Measurements from ENCODE around the gene XPR1. TPM values are rescaled to one million over a fixed set of nuclear protein-coding genes. Genes with fewer than 3 reads are reported as not detected.

XPR1 gene
- total RNA-seq, 1 experiment from 2014 or later, result 36.1 TPM

DNA sequence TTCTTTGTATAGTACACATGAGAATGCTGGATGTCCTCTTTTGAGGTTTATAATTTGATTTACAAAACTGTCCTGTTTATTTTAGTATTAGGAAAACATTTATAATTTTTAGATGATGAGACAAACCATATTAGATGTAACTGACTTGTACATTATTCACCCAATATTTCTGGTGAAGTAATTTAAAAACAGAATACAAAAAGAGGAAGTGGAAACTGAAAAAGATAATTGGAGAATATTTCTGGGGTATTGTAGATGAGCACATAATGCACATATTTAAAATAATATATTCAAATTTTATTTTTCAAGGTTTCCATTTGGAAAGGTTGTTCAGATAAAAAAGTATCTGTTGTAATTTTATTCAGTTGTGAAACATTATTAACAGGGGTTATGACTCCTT lies 40.7 kb downstream of the XPR1 start:
- TF ChIP-seq POLR2AphosphoS5 (IDR thresholded peaks at IDR 0.05; ENCODE audit: low read depth, low read length), result no peak
- TF ChIP-seq, protein P1, sequence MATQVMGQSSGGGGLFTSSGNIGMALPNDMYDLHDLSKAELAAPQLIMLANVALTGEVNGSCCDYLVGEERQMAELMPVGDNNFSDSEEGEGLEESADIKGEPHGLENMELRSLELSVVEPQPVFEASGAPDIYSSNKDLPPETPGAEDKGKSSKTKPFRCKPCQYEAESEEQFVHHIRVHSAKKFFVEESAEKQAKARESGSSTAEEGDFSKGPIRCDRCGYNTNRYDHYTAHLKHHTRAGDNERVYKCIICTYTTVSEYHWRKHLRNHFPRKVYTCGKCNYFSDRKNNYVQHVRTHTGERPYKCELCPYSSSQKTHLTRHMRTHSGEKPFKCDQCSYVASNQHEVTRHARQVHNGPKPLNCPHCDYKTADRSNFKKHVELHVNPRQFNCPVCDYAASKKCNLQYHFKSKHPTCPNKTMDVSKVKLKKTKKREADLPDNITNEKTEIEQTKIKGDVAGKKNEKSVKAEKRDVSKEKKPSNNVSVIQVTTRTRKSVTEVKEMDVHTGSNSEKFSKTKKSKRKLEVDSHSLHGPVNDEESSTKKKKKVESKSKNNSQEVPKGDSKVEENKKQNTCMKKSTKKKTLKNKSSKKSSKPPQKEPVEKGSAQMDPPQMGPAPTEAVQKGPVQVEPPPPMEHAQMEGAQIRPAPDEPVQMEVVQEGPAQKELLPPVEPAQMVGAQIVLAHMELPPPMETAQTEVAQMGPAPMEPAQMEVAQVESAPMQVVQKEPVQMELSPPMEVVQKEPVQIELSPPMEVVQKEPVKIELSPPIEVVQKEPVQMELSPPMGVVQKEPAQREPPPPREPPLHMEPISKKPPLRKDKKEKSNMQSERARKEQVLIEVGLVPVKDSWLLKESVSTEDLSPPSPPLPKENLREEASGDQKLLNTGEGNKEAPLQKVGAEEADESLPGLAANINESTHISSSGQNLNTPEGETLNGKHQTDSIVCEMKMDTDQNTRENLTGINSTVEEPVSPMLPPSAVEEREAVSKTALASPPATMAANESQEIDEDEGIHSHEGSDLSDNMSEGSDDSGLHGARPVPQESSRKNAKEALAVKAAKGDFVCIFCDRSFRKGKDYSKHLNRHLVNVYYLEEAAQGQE (IDR thresholded peaks at IDR 0.05; ENCODE audit: insufficient read depth in 1 of 2, low read depth in 2 of 2, low read length in 1 of 2), result no peak
- TF ChIP-seq TCF7L2 (IDR thresholded peaks at IDR 0.05; ENCODE audit: low read depth, low read length), result no peak
- TF ChIP-seq, protein P2, sequence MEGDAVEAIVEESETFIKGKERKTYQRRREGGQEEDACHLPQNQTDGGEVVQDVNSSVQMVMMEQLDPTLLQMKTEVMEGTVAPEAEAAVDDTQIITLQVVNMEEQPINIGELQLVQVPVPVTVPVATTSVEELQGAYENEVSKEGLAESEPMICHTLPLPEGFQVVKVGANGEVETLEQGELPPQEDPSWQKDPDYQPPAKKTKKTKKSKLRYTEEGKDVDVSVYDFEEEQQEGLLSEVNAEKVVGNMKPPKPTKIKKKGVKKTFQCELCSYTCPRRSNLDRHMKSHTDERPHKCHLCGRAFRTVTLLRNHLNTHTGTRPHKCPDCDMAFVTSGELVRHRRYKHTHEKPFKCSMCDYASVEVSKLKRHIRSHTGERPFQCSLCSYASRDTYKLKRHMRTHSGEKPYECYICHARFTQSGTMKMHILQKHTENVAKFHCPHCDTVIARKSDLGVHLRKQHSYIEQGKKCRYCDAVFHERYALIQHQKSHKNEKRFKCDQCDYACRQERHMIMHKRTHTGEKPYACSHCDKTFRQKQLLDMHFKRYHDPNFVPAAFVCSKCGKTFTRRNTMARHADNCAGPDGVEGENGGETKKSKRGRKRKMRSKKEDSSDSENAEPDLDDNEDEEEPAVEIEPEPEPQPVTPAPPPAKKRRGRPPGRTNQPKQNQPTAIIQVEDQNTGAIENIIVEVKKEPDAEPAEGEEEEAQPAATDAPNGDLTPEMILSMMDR (IDR thresholded peaks at IDR 0.05), result no peak
- no peak for TF ChIP-seq SIN3A (IDR thresholded peaks at IDR 0.05; ENCODE audit: borderline replicate concordance, insufficient read depth, low read depth, low read length)
- CTCF ChIA-PET, result no interaction called here
- Histone ChIP-seq H3K9me3 (ENCODE audit: control insufficient read depth, insufficient read depth, low read depth, low read length) (peaks cover 5% of the 10 kb centered on the region; the same call in 1 of the 2 replicates), H3K4me1 (ENCODE audit: control insufficient read depth, insufficient read depth, low read length) (0 out of 2 replicates have a peak, but pooled peaks cover 2% of the 10 kb centered on the region), H3K27ac (ENCODE audit: low read length) (no peak overlapping the region), H3K27me3 (ENCODE audit: control insufficient read depth, insufficient read depth, low read length) (no peaks in the 10 kb centered on the region), H3K4me3 (ENCODE audit: low read depth in 2 of 2, low read length in 2 of 2) (no peak overlapping the region), H3K36me3 (ENCODE audit: control insufficient read depth, insufficient read depth, low read length) (no peaks in the 10 kb centered on the region)
- ATAC-seq (no peak), DNase-seq (ENCODE audit: low read depth, low spot score) (no peak)
- no TSS peak for BruUV-seq (replicated peaks)
- POLR2A ChIA-PET, result no interaction called here
- intact Hi-C loops (cut with micrococcal nuclease; ENCODE audit: unreplicated experiment) (no loop called here), in situ Hi-C loops (cut with HindIII; ENCODE audit: low pct_unique_long_range_greater_than_20kb, low sequenced_read_pairs) (no loop called here)

DNA sequence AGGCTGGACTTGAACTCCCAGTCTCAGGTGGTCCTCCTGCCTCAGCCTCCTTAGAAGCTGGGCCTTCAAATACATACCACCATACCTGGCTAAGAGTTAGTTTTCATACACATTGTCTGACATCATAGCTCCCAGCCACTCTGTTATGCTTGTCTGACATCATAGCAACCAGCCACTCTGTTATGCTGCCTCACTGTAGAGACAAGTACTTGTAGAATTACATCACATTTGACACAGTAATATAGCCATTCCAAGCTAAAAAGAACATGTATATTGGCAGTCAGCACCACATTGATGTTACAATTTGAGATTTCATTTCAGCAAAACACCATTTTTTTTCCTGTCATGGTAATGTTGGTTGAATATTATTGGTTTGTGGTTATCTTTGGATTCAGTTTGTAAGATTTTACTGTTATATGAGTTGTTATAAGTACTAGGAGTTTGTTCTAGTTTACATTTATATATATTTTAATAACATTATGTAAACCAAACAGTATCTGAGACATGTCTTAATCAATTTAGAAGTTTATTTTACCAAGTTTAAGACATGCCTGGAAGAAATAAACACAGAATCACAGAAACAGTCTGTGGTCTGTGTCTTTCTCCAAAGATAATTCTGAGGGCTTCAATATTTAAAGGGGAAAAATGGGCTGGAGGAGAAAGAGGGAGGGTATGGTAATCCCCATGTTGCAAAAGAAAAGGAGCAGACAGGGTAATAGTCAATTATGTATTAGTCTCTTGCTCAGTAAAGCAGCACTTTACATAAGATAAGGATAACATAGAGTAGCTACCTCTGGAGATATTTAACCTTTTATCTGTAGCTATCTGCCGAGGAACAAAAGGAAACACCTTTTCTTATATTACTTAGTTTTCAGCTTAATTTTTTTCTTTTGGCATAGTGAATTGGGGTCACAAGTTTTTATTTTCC lies 43.0 kb downstream of the XPR1 start:
- H3K27me3 ChIP-seq (ENCODE audit: control insufficient read depth, insufficient read depth, low read length), result no peaks in the 10 kb centered on the region
- in situ Hi-C loops (cut with HindIII; ENCODE audit: low pct_unique_long_range_greater_than_20kb, low sequenced_read_pairs), result no loop called here
- ATAC-seq (peak; percentile 45; the same call in 1 of the 2 replicates), DNase-seq (ENCODE audit: low read depth, low spot score) (no peak)
- H3K27ac ChIP-seq (ENCODE audit: low read length), result no peak overlapping the region
- H3K36me3 ChIP-seq (ENCODE audit: control insufficient read depth, insufficient read depth, low read length), result no peaks in the 10 kb centered on the region
- ChIA-PET CTCF (no interaction called here), POLR2A (no interaction called here)
- TF ChIP-seq TCF7L2 (IDR thresholded peaks at IDR 0.05; ENCODE audit: low read depth, low read length) (no peak), SIN3A (IDR thresholded peaks at IDR 0.05; ENCODE audit: borderline replicate concordance, insufficient read depth, low read depth, low read length) (no peak), POLR2AphosphoS5 (IDR thresholded peaks at IDR 0.05; ENCODE audit: low read depth, low read length) (no peak)
- TF ChIP-seq, protein P2 (IDR thresholded peaks at IDR 0.05), result no peak
- TF ChIP-seq, protein P1 (IDR thresholded peaks at IDR 0.05; ENCODE audit: insufficient read depth in 1 of 2, low read depth in 2 of 2, low read length in 1 of 2), result no peak
- no TSS peak for BruUV-seq (replicated peaks)
- H3K4me3 ChIP-seq (ENCODE audit: low read depth in 2 of 2, low read length in 2 of 2), result no peak overlapping the region
- intact Hi-C loops (cut with micrococcal nuclease; ENCODE audit: unreplicated experiment), result no loop called here
- peaks cover 5% of the 10 kb centered on the region; the same call in 1 of the 2 replicates for H3K9me3 ChIP-seq (ENCODE audit: control insufficient read depth, insufficient read depth, low read depth, low read length)
- 0 out of 2 replicates have a peak, but pooled peaks cover 2% of the 10 kb centered on the region for H3K4me1 ChIP-seq (ENCODE audit: control insufficient read depth, insufficient read depth, low read length)
